Breast epithelium (tissue), 3 donors: ENCODE measurements around the gene PRKCG.

ENCODE experiments used
- CTCF ChIP-seq, 3 donors: fragments of 450-650 bp; IDR thresholded peaks; one replicate each; pipeline ENCODE4 v1.5.1; 2016 to 2017; ENCODE audit warnings: antibody characterized with exemption in 3 of 3, mild to moderate bottlenecking in 3 of 3, moderate library complexity in 3 of 3
- POLR2A ChIP-seq: fragments of 450-650 bp; IDR thresholded peaks from one replicate; pipeline ENCODE4 v1.6.1; 2016; ENCODE audit warnings: antibody characterized with exemption, mild to moderate bottlenecking, moderate library complexity
- POLR2AphosphoS5 ChIP-seq, 3 donors: sonication (generic); formaldehyde crosslinking; IDR thresholded peaks; one replicate each; pipeline ENCODE4 v1.6.1; 2017; ENCODE audit warnings: antibody characterized with exemption in 3 of 3

- TF ChIP-seq CTCF (IDR thresholded peaks at IDR 0.05), result no peak
- TF ChIP-seq POLR2A, result no peak
- TF ChIP-seq POLR2AphosphoS5 (IDR thresholded peaks at IDR 0.05), result no peak
These were observed 60.2 kb downstream of the PRKCG start for GRCh38 chr19:53942001-53942786.
